Heart left ventricle (tissue), 13 donors: Measurements from ENCODE around the gene GREB1.

Experiments used
- POLR2A ChIP-seq, 2 donors: fragments of 450-650 bp; IDR thresholded peaks; one replicate each; pipeline ENCODE4 v1.6.1; 2017; ENCODE audit warnings: antibody characterized with exemption in 2 of 2, mild to moderate bottlenecking in 2 of 2, moderate library complexity in 2 of 2
- TF ChIP-seq, protein P1 (sequence below), 12 donors: fragments of 200-600 bp; sonication (generic) in 4 of 12; IDR thresholded peaks; one replicate each; pipeline versions ENCODE4 v1.5.0 to v1.8.0; 2018 to 2022; ENCODE audit warnings: antibody characterized with exemption in 12 of 12, mild to moderate bottlenecking in 5 of 12
- donor health status: ischemic (EF 13 %, LVEDD 7.1; RV severe dilation, severe dysfunction).
- donor health status: DM: no; HTN: yes; CAD: no.
- donor health status: DM: no; HTN: no; CAD: no.
- donor health status: ischemic (EF 25% LVEDD 6.9; RV normal size, moderate dysfunction).
- donor health status: ischemic (EF 25% LVEDD 5.7; RV mildly dilated, moderate dysfunction).
- donor health status: ischemic (EF 35%, LVEDD 5.7; RV mildly dilated, moderate dysfunction).
- donor health status: nonischemic (EF 11% LVEDD 7.7; RV severe dilation, severe dysfunction).
- donor health status: DM: yes; HTN: yes; CAD: no.
- donor health status: PGD.
- donor health status: ischemic (EF 29% LVEDD 5.4; RV normal size, mild dysfunction).
- donor health status: nonischemic (EF 23%, LVEDD 6.1; RV moderate dilation, normal function).

DNA sequence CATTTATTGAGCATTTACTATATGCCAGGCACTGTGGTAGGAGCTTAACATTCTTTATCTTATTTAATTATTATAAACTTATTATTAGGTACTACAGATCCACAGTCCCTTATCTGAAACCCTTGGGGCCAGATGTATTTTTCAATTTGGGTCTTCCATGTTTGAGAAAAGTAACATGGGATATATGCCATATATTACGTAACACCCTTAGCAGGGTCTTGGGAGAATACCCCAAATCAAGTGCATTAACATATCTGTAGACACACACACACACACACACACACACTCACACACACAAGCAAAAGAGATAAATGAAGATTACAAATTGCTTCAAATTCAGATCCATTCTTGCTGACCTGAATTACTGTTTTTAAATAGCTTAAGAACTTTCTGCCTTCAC lies 122.4 kb downstream of the GREB1 start:
- TF ChIP-seq, protein P1, sequence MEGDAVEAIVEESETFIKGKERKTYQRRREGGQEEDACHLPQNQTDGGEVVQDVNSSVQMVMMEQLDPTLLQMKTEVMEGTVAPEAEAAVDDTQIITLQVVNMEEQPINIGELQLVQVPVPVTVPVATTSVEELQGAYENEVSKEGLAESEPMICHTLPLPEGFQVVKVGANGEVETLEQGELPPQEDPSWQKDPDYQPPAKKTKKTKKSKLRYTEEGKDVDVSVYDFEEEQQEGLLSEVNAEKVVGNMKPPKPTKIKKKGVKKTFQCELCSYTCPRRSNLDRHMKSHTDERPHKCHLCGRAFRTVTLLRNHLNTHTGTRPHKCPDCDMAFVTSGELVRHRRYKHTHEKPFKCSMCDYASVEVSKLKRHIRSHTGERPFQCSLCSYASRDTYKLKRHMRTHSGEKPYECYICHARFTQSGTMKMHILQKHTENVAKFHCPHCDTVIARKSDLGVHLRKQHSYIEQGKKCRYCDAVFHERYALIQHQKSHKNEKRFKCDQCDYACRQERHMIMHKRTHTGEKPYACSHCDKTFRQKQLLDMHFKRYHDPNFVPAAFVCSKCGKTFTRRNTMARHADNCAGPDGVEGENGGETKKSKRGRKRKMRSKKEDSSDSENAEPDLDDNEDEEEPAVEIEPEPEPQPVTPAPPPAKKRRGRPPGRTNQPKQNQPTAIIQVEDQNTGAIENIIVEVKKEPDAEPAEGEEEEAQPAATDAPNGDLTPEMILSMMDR (IDR thresholded peaks at IDR 0.05): no peak
- no peak for TF ChIP-seq POLR2A (IDR thresholded peaks at IDR 0.05)
